Neuron (in vitro differentiated cells): ENCODE results near the gene COL12A1.
A peak's percentile ranks its signal among the peaks of the same experiment; 100 is the strongest.

Experiments
- H2AFZ ChIP-seq: one replicate; pipeline ENCODE4 v1.6.1; 2013; ENCODE audit warnings: low read depth, mild to moderate bottlenecking, inconsistent platforms, low read length, moderate library complexity
- H3K27me3 ChIP-seq: one replicate; pipeline ENCODE4 v1.6.1; 2013; ENCODE audit warnings: low read length; ENCODE audit not compliant: insufficient read depth
- H3K36me3 ChIP-seq: one replicate; pipeline ENCODE4 v1.6.1; 2013; ENCODE audit warnings: low read length; ENCODE audit not compliant: insufficient read depth
- H3K4me1 ChIP-seq: one replicate; pipeline ENCODE4 v1.6.1; 2013; ENCODE audit warnings: low read length; ENCODE audit not compliant: insufficient read depth
- H3K4me3 ChIP-seq: 2 replicates; pipeline ENCODE4 v1.5.1; 2013; ENCODE audit warnings: mild to moderate bottlenecking, low read length, moderate library complexity
- H3K9me3 ChIP-seq: one replicate; pipeline ENCODE4 v1.6.1; 2013; ENCODE audit warnings: low read length

COL12A1 gene

DNA sequence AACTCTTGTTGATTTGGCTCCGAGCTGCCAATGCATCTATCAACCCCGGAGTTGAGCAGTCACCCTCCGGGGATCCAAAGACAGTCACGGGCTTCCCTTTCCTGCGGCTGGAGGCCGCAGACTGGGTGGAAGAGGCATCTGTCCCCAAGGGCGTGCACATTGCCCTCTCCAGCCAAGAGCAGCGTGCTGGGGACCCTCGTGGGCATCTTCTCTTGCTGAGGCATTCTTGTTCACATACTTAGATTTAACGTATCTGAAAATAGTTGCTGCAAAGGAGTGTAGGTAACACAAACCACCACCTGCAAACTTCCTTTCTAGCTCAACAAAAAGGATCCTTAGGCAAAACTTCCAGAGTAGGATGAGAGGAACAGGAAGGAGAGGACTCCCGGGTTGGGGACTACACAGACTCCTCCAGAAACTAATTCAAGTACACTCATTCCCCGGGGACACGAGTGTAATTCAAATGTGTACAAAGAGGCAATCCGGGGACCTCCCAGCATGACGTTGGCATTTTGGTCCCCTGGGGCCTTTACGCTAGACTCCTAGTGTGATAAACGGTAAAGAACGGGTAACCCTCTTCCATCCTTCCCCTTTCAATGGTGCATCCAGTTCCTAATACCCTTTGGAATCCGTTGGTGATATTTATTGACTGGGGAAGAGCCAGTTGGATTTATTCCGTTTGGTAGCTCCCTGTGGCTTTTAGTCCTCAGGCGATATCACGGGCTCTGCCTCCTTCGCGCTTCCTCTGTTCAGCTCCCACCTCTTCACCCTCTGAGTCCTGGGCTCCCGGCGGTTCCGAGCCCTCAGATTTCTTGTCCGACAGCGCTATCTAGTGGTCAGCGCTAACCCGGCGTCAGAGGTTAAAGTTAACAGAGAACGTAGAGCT lies 2.7 kb upstream of the COL12A1 start:
- peaks cover 66% of the 10 kb centered on the region for H3K27me3 ChIP-seq
- H2AFZ ChIP-seq = no peak overlapping the region
- no peaks in the 10 kb centered on the region for H3K36me3 ChIP-seq
- no peak overlapping the region for H3K4me3 ChIP-seq
- no peaks in the 10 kb centered on the region for H3K9me3 ChIP-seq
- peaks cover 22% of the 10 kb centered on the region for H3K4me1 ChIP-seq

DNA sequence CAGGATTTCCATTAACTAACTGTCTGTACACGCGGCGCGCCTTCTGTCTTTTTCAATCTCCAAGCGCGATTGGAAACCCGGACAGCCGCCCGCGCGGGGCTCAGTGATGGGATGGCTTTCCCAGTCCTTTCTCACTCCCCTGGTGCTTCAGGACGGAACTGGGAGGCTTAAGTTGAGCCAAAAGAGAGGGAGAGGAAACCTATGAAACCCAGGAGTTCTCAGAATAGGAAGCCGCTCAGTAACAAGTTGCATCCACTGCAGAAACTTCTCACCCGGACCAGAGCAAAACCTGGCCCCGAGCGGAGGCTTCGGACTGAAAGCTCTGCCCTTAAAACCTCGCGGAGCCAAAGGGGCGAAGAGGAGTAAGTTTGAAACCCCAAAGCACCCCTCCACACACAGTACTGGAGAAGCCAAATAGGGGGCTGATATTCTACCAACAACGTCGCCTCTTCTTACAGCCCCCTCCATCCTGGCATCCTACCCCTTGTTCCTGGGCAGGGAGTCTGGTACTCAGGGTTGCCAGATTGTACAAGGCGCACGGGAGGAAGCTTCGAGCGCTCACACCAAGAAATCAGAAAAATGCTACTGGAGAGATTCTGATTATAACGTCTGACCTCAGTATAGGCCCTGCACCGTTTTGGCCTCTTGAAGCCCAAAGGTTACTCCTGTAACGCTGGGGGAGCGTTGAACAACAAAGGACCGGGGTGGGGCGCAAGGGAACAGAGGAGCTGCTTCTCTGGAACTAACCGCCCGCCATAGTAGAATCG lies 906 bp upstream of the COL12A1 start:
- H3K4me3 ChIP-seq = no peak overlapping the region
- H3K9me3 ChIP-seq = no peaks in the 10 kb centered on the region
- no peak overlapping the region for H2AFZ ChIP-seq
- peaks cover 7% of the 10 kb centered on the region for H3K4me1 ChIP-seq
- H3K36me3 ChIP-seq = no peaks in the 10 kb centered on the region
- peaks cover 83% of the 10 kb centered on the region for H3K27me3 ChIP-seq

DNA sequence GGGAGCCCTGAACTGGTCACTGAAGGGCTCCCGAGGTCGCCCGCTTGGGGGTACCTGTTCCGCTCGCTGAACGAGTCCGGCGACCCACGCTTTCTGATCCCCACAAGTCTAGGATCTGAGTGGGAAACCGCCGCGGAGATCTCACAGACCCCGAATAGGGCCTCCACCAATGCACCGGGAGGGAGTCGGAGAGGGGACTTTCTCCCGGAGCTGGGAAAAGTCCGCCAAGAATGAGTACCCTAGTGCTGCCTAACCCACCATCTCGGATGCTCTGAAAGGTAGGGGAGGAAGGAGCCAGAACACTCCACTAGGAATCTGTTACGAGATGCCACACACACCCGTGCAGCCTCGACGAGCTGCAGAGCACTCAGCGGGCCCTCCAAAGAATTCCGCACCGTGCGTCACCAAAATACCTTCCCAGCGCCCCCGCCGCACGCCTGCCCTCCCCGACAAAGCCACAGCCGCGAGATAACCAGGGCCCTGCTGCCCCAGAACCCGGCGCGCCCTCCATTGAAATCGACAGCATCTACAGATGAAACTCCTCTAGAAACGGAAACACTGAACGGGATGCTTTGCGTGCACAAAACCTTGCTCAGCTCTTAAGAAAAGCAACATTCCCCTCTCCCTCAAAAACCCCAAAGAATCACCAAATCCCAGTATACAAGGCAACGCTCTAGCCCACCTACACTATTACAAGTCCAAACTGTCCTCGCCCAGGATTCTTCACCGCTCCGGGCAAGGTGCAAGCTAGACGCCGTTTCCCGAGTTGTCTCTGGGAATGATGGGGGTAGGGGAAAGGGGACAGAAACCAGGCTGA lies 686 bp downstream of the COL12A1 start:
- no peaks in the 10 kb centered on the region for H3K9me3 ChIP-seq
- peaks cover 6% of the 10 kb centered on the region for H3K4me1 ChIP-seq
- H3K36me3 ChIP-seq = no peaks in the 10 kb centered on the region
- no peak overlapping the region for H3K4me3 ChIP-seq
- peaks cover 90% of the 10 kb centered on the region for H3K27me3 ChIP-seq
- H2AFZ ChIP-seq = peak overlapping the region; percentile 78

DNA sequence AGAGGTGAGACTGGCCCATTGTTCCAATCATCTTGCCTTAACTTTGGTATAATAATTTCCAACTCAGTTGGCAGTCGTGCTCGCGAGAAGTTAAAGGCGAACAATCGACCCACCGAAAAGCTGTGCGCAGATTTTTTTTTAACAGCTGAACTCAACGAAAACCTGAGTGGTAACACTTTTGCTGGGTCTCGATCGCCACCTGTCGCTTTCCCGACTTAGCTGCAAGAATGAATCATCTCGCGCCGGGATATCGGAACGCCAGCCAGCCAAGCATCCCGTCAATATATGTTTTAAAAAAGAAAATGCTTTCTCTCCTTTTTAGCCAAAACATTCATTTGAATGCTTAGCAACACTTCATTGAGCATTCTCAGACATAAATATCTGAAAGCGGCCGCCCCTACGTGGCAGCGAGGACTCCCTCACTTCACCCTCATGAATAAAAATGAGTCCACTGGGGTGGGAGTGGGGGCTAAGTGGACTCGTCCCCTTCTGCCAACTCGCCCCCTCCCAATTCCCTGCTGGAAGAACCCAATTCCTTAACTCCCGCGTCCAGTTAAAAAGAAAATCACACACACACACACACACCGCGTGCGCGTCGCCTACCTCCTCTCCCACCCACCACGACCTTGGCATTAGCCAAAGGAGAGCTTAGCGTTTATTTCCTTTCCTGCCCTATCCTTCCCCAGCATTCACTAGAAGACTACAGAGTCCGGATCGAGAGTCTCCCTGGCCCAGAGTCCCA lies 1.5 kb downstream of the COL12A1 start:
- no peaks in the 10 kb centered on the region for H3K9me3 ChIP-seq
- peaks cover 82% of the 10 kb centered on the region for H3K27me3 ChIP-seq
- H3K36me3 ChIP-seq = no peaks in the 10 kb centered on the region
- H3K4me3 ChIP-seq = no peak overlapping the region
- H3K4me1 ChIP-seq = peaks cover 6% of the 10 kb centered on the region
- H2AFZ ChIP-seq = no peak overlapping the region

DNA sequence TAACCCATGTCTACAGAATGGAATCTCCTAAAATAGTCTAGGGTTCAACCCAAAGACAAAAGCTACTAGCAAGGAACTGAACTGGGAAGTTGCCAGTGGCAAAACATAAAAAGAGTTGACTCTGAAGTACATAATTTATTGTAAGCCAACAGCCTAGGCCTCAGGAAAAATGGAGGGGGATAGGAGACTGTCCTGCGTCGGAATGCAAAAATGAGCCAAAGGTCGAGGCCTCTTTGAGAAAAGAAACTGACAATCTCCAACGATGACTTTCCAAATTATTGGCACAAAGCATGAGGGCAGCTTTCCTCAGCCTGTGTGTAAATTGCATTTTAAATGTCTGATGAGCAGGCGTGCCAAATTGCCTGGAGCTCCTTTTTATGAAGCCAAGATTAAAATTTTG lies 2.1 kb downstream of the COL12A1 start:
- no peak overlapping the region for H3K4me3 ChIP-seq
- no peak overlapping the region for H2AFZ ChIP-seq
- H3K4me1 ChIP-seq = peaks cover 6% of the 10 kb centered on the region
- peaks cover 76% of the 10 kb centered on the region for H3K27me3 ChIP-seq
- no peaks in the 10 kb centered on the region for H3K36me3 ChIP-seq
- H3K9me3 ChIP-seq = no peaks in the 10 kb centered on the region

DNA sequence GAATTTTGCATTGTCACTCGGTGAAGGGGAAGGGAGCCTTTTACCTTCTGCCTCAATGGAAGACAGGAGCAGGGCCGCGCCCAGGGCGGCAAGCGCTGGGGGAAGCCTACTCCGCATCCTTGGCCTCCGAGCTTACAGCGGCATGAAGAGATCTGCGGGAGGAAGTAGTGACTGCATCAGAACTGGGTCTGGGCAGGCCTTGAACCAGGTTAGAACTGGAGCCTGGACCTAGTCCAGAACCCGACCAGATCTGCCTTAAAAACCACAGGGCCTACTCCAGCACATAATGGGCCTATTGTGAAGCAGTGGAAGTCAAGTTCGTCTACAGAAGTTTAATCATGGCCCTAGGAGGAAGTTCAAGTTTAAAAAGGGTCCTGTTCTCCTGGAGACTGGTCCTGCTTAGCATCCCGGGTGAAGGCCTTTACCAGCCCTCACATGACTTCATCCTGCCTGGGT lies 3.1 kb downstream of the COL12A1 start:
- Histone ChIP-seq H3K27me3 (peaks cover 66% of the 10 kb centered on the region), H2AFZ (no peak overlapping the region), H3K4me3 (no peak overlapping the region), H3K36me3 (no peaks in the 10 kb centered on the region), H3K4me1 (peaks cover 6% of the 10 kb centered on the region), H3K9me3 (no peaks in the 10 kb centered on the region)

DNA sequence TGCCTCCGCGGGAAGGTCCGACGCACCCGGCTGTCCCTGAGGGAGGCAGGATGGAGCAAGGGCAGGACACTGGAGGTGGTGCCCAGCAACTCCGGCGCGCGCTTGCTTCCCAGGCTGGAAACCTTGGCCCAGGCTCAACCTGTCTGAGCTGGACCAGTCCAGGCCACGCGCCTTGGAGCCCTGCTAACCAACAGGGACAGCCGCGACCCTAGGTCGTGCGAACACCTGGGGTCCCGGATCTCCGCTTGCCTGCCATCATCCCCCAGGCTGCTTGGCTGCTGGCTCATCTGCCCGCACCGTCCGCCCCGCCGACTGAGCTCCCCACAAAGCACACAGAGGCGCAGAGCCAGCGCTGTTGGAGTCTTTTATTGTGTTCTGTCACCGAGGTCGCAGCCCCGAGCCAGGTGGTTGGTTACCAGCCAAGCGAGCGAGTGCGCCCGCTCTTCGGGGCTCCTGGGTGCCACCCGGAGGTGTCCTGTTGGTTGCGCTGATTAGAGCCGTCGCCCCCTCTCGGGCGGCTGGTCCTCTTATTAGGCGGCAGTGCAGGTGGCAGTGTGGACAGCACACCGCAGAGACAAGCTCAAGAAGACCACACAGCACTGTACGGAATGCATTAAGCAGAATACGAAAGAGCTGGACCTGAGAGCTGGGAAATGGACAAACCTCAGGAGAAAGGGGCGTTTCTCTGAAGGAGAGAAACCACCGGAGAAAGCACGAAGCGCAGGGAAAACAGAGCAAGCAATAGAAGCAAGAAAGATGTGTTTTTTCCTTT lies 3.8 kb downstream of the COL12A1 start:
- Histone ChIP-seq H3K4me1 (peaks cover 6% of the 10 kb centered on the region), H3K27me3 (peaks cover 60% of the 10 kb centered on the region), H2AFZ (no peak overlapping the region), H3K4me3 (no peak overlapping the region), H3K9me3 (no peaks in the 10 kb centered on the region), H3K36me3 (no peaks in the 10 kb centered on the region)

DNA sequence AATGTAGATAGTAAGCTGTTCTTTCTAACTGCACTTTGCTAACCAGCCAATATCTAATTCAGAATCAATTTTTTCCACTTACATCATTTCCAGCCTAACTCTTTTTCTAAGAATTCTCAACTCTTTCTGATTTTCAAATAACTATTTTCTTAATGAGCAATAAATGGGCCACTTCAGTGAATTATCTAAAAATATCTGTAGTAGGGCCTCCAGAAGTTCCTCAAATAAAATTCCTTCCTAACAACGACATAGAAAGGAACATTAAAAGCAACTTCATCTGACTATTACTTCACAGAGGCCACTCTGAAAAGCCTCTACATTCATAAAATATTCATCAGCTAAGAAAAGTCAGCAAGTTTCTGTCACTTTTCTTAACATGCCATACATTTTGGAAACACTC lies 4.8 kb downstream of the COL12A1 start:
- H2AFZ ChIP-seq = no peak overlapping the region
- no peaks in the 10 kb centered on the region for H3K9me3 ChIP-seq
- no peak overlapping the region for H3K4me3 ChIP-seq
- peaks cover 49% of the 10 kb centered on the region for H3K27me3 ChIP-seq
- no peaks in the 10 kb centered on the region for H3K36me3 ChIP-seq
- peaks cover 6% of the 10 kb centered on the region for H3K4me1 ChIP-seq

DNA sequence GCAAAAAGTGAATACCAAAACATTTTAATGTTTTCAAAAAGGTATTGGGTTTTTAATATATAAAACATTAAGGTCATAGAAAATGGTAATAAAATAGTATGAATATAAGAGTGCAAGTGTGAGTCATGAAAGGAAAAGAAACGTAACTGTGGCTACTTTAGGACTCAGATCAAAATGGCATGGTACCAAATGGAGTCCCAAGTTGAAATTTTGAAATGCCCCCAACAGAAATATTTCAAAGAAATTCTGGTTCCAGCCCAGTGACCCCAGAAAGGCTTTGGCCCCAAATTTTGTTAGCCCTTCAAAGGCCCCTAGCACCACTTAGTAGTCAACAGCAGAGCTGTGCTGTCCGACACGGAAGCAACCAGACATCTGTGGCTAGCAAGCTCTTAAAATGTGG lies 6.0 kb downstream of the COL12A1 start:
- peaks cover 38% of the 10 kb centered on the region for H3K27me3 ChIP-seq
- H3K9me3 ChIP-seq = no peaks in the 10 kb centered on the region
- H3K36me3 ChIP-seq = no peaks in the 10 kb centered on the region
- no peak overlapping the region for H3K4me3 ChIP-seq
- no peak overlapping the region for H2AFZ ChIP-seq
- peaks cover 6% of the 10 kb centered on the region for H3K4me1 ChIP-seq

DNA sequence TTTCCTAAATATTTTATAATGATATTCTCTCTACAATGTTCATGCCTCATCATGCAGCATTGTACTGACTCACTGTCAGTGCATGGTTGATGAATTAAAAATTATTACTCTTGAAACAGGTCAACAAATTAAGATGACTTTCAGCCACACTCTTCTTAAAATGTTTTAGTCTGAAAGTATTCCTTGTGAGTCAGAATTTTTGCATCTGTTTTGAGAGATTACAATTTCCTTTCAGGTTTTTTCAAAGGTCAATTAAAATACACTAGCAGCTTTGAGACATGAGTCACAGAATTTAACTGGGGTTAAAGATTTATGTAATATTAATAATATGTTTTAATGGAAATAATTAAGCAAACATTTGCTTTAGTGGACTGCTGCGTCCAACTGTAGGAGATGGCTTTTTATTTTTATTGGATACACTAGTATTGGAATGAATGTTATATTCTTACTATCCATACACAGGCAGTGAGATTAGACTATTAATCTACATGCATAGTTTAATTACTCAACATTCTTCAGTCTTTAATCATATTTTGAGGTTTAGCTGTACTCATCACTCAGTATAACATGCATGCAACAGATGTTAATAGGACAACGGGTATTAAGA lies 9.7 kb downstream of the COL12A1 start:
- Histone ChIP-seq H3K4me3 (no peak overlapping the region), H2AFZ (no peak overlapping the region), H3K9me3 (no peaks in the 10 kb centered on the region), H3K36me3 (no peaks in the 10 kb centered on the region), H3K27me3 (peaks cover 4% of the 10 kb centered on the region), H3K4me1 (no peaks in the 10 kb centered on the region)

DNA sequence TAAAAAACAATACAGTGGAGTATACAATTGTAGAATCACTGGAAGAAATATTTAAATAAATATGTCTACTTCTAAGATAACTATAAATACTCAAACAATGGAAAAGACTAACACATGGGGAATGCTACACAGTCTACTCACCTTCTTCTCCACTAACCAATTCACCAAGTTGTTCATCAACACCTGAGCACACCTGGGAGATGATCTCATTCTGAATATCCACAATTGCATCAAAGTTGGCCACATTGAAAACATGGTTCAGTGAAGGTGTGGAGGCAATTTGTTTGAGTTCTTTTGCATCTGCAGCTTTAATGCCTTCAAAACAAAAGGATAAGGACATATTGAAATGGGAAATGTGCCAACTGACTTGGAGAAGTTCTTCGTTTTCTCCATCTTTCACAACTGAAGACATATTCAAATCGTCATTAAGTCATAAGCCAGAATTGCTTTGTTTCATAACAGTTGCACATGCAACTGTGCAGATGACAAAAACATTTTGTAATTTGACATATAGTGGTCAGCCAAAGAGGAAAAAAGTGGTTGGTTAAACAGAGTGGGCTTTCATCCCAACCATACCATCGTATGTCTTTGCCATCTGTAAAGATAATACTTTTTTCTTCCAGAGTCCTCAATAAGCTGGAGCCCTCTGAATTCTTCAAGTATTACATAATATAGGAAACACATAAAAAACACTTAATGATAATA lies 17.5 kb downstream of the COL12A1 start:
- Histone ChIP-seq H2AFZ (no peak overlapping the region), H3K36me3 (no peaks in the 10 kb centered on the region), H3K9me3 (no peaks in the 10 kb centered on the region), H3K27me3 (no peaks in the 10 kb centered on the region), H3K4me1 (no peaks in the 10 kb centered on the region), H3K4me3 (no peak overlapping the region)
